GM12892 (cell line): ENCODE measurements around the gene RPL15.

Source experiments
- POLR2A ChIP-seq: IDR thresholded peaks from 2 replicates; pipeline ENCODE4 v1.6.1; 2011; ENCODE audit warnings: low read depth, low read length, control low read depth
- TAF1 ChIP-seq: IDR thresholded peaks from 2 replicates; pipeline ENCODE4 v1.6.1; 2011; ENCODE audit warnings: low read depth, mild to moderate bottlenecking, control low read depth, low read length, borderline replicate concordance

- no peak for TF ChIP-seq POLR2A
- TF ChIP-seq TAF1: no peak
Measured at GRCh38 chr3:23934253-23934652, 17.3 kb downstream of the RPL15 start.
